GF-D8 (cell line): ENCODE results near the gene GPD1L.
"Not testable (repeated sequence)": the region's sequence is repeated elsewhere in the genome, so short reads cannot be mapped to it uniquely, and the experiment has no call there.

Experiments
- DNase-seq: peaks from one replicate; lab custom pipeline; 2025; lab: John Stamatoyannopoulos, UW

The GPD1L gene

DNA sequence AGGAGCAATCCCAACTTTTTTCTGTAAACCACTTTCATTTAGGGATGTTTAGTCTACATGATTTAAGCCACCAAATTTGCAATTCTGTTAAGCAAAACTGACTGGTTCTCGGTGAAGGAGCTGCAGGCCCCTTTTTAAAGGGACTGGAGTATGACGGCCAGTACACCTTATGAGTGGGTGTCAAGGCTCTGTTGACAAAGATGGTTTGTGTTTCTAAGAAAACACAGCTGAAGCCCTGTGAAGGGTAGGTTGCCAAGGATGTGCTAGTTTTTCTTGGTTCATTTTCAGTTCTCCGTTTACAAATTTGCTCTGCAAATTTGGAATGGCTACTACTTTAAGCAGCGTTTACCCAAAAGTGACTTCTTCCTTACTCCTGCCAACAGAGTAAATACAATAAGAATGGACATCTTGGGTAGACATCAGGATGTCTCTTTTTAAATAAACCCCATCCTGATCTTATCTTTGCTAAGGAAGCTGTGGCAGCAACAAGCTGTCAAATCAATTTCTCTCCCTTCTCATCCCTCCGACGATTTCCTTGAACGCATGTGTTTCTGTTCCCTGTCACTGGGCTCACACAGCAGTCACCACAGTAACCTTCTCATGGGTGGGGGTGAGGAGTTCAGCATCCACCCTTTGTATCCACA is 73.8 kb downstream of the GPD1L start:
- no peak for DNase-seq

DNA sequence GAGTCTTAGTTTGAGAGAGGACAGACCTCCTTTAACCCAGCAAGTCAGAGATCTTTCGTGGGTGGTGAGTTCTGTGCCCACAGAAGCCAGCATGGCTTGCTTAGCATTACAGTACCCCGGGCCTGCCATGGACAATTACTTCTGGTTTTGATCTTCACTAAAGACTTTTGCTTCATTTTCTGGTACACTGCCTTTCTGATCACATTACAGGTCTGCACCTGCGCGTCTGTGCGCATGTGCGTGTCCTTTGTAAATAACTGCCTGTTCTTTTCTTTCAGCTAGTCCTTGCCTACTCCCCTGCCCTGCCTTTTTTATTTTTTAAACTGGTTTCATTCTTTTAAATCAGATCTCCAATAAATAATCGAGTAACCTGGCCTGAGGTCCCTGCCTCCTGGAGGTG is 74.9 kb downstream of the GPD1L start:
- DNase-seq: no peak

DNA sequence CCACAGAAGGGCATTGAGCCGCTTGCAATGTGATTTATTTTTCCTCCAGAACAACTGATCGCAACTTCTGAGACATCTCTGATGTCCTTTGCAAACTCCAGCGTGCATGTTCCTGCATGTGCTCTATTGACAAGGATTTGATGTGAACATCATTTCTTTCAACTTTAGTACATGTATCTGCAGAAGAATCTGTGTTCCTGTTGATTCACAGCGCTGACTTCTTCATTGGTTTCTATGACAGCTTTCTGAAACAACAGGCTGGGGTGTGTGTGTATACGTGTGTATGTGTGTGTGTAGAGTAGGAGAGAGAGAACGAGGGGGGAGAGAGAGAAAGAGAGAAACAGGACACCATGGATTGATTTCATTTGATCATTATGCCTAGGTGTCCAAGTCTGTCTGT is 75.4 kb downstream of the GPD1L start:
- DNase-seq: no peak

DNA sequence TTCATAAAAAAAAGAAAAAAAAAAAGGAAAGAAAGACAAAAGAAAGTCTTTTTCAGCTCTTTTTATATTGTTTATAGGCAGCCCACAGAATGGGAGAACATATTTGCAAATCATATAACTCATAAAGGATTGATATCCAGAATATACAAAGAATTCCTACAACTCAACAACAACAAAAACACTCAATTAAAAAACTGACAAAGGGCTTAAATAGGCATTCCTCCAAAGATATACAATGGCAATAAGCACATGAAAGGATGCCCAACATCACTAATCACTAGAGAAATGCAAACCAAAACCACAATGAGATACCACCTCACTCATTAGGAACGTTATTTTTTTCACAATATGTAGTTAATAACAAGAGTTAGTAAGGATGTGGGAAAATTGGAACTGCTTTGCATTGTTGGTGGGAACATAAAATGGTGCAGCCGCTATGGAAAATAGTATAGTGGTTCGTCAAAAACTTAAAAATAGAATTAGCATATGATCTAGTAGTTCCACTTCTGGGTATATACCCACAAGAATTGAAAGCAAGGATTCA is 77.8 kb downstream of the GPD1L start:
- DNase-seq: no peak

DNA sequence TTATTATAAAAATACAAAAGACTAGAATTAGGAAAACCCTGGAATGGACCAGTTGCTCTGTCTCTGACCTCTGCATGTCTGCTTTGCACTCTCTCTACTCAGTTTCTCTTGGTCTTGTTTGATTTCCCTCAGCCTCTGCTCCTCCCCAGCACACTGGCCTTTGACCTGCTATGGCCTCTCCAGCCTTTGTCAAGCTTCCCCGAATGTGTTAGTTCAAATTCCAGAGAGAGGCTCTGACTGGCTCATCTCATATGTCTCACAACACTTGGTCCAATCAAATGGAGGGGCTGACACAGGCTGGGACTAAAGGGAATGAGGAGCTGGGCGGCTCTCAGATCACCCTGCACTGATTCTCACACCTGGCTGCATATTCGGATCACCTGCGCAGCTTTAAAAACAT is 79.7 kb downstream of the GPD1L start:
- DNase-seq: no peak

DNA sequence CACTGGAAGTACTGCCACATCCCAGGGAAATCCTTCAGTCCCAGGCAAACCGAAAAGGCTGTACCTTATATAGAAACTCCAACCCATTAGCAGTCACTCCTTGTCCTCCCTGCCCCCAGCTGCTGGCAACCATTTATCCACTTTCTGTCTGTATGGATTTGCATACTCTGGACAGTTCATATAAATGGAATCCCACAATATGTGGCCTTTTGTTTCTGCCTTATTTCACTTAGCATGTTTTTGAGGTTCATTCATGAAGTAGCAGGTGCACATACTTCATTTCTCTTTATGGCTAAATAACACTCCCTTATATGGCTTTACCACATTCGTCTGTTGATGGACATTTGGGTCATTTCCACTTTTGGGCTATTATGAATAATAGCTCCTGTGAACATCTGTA is 80.5 kb downstream of the GPD1L start:
- DNase-seq: no peak

DNA sequence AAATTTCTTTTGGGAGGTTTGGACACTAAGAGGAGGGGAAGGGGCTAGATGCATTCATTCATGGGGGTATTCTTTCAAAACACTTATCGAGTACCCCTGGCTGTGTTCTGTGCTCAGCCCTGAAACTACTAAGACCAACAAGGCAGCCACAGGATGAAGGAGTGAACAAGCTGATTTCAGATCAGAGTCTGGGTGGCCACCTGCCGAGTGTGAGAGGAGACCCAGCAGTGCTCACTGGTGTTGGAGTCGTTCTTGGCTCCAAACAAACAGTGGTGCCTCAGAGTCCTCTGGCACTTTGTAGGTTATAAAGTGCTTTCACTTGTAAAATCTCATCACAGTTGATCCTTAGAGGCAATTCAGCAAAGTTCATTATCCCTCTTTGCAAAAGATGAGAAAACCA is 83.3 kb downstream of the GPD1L start:
- no peak for DNase-seq

DNA sequence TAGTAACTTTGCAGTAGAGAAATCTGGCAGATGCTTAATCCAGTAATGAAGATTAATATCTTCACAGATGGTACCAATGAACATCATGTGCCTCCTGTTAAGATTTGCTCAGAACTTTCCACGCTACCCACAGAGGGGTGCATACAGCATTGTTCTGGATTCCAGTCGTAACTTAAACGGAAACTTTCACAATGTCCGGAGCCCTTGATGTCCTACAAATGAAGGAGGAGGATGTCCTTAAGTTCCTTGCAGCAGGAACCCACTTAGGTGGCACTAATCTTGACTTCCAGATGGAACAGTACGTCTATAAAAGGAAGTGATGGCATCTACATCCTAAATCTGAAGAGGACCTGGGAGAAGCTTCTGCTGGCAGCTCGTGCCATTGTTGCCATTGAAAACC is 84.1 kb downstream of the GPD1L start:
- DNase-seq: not testable (repeated sequence)

DNA sequence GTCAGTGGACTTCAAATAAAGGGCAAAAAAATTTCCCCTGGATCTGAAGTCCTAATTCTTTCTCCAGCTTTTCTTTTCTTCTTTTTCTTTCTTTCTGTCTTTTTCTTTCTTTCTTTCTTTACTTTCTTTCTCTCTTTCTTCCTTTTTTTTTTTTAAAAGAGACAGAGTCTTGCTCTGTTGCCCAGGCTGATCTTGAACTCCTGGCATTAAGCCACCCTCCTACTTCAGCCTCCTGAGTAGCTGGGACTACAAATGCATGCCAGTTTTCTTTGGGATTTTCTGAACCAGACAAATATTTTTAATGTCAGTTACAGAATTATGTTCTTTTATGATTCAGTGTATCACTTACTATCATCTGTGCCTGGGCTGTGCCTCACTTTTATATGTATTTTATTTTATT is 86.7 kb downstream of the GPD1L start:
- DNase-seq: no peak

DNA sequence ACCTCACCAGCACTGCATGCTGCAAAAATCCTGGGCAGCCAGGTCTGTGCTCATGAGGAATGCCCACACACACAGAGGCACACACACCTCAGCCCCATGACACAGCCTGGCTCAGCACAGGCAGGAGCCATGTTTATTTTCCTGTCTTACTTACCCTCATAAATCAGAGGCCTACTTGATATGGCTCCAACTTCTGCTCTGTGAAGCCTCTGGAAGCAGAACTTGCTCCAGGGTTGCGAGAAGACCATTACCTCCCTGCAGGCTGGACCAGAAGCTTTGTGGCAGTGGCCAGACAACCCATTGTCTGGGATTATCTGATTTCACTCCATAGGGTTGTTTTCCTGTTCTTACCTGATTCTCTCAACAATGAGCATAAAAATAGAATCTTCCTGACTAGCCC is 88.2 kb downstream of the GPD1L start:
- DNase-seq: no peak

DNA sequence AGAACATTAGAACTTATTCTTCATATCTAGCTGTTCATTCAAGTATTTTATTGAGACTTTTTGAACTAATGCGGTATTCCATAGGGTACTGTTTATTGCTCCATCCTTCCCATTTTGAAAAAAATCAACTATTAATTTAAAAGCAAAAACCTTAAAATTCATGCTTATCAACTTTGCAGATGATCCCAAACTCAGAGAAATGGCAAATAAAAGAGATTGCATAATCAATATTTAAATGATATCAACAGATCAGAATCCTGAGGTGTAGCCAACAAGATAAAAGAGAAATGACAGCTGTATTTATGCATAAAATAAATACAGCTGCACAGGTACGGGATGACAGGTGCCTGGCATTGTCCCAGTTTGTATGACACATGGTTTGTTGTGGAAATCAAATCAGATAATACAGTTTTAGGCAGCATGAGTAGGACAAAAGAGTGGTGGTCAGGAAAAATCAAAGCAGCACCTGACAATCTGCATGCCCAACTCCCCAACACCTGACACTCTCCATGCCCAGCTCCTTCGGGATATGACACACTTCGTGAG is 89.6 kb downstream of the GPD1L start:
- no peak for DNase-seq

DNA sequence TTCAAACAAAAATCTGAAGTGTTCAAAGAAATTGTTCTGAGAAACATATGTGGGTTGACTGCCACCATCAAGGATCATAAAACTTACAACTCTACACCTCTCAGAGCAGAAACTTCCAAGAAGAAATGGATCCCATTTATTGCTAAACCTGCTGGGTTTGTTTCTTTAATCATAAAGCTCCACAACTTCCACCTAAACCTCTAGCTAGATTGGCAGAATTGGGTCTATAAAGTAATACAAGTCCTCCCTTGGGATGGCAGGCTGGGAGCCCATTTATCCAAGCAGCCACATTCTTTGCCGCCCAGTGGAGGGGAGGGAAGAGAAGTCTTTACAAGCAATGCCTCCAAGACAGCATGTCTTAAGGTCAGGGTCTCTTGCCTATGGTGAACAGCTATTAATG is 91.6 kb downstream of the GPD1L start:
- DNase-seq: no peak

DNA sequence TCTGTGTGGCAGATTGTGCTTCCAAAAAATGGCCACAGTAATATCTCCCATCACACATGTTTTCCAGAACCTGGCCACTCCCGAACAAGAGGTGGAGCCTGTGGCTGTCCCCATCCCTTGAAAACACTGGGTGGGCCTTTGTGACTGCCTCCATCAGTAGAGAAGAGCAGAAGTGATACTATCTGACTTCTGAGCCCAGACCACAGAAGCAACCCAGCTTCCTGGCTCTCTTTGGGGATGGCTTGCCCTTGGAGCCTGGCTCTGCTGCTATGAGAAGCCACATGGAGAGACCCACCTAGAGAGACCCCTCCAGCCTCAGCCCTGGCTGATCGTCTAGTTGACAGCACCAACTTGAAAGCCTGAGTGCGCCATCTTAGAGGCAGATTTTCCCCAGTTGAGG is 92.3 kb downstream of the GPD1L start:
- no peak for DNase-seq

DNA sequence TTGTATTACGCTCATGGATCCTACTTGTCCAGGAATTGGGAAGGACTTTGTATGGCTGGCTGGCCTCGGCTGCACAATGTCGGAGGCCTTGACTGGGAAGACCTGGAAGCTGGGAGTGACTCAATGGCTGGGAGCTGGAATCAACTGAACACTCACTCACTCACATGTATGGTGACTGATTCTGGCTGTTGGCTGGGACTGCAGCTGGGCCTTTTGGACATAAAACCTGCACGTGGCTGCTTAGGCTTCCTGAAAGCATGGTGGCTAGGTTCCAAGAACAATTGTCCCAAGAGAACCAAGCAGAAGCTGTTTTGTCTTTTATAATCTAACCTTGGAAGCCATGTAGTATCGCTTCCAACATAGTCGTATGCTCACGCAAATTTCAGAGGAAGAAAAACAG is 94.1 kb downstream of the GPD1L start:
- DNase-seq: no peak

DNA sequence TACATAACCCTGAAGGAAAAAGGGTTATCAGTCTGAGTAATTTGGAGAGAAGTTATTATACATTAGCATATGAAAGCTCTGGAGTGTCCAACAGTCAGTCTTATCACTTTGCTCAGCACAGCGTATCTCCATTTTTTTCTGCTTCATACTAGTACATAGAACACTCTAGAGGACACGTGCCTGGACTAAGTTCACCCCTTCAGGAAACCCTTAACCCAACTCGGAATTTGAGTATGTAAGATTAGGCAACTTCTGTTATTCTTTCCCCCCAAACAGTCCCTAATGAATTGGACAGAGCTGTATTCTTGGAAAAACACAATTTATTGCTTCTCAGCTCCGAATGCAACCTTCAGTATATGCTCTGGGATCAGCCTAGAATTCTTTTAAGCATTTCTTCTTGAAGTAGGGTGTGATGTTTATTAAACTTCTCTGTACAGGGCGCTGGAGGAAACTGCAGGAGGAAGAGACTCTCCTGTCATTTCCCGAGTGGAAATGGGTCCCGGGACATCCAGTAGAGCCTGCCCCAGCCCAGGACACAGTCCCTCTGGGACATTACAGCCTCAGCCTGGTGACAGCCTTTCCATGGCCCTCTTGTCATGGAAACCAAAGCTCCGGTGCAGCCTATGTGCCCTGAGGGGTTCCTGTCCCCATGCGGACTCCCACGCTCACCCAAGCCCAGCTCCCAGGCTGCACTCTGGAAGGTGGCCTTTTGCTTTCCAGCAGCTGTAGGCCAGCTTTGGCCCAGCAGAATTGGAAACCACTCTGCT is 94.8 kb downstream of the GPD1L start:
- no peak for DNase-seq

DNA sequence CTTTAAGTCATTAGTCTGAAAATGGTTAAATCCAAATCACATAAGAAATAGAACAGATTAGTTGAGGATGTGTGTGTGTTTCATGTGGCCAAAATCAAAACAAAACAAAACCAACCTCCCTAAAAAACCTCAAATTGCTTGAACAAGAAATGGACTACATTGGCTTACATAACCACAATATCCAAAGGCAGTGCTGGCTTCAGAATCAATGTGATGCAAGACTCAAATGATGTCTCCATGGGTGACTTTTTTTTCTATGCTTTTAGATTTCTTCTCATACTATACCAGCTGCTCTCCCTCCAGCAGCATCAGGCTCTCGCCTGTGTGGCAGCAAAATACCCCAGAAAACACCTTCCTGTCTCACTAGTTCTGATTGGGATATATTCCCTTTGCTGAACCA is 96.1 kb downstream of the GPD1L start:
- DNase-seq: no peak

DNA sequence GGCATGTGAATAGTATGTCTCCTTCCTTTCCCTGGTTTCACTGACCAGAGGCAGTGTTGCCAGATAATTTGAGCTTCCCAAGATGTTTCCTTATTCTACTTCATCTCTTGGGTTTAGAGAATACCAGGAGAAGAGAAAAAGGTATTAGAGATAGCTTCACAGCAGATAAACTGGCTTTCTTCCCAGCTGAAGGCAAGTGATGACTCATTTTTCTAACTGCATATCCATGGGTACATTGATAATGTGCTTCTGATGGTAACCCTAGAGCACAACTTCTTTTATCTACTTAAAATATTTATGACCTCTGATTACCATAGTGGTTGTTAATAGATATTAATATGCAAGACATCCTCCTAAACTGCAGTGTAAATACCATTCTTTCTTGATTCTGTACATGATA is 97.4 kb downstream of the GPD1L start:
- DNase-seq: no peak

DNA sequence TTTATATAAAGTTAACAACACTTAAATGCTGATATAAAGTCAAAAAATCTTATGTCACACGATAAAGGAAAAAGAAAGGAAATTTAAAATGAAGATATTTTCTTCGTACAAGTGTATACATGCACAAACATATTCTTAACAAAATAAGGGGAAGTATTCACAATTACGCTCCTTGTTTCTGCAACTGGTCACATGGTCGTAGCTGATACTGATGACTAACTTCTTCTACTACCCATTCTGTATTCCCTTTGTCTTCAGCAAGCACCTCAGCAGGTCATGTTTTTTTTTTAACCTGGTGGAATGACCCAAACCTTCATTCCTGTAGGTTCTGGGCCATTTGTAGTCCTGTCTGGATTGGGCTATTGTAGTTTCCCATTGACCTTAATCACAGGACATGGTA is 102.0 kb downstream of the GPD1L start:
- no peak for DNase-seq

DNA sequence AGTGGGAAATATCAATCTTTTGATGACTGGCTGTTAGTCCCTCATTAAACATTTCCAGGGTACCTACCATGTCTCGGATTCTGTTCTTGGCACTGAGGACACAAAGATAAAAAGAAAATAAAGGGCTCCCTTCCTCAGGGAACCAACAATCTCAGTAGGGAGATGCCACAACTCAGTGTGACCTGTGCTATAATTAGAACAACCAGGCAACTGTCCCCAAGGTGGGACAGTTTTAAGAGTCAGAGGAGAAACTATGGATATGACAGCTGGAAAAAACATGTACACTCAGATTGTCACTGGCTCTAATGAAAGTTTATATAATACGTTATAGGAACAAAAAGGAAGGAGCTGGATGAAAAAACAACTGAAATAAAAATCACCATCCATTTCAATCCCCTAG is 108.8 kb downstream of the GPD1L start:
- DNase-seq: no peak

DNA sequence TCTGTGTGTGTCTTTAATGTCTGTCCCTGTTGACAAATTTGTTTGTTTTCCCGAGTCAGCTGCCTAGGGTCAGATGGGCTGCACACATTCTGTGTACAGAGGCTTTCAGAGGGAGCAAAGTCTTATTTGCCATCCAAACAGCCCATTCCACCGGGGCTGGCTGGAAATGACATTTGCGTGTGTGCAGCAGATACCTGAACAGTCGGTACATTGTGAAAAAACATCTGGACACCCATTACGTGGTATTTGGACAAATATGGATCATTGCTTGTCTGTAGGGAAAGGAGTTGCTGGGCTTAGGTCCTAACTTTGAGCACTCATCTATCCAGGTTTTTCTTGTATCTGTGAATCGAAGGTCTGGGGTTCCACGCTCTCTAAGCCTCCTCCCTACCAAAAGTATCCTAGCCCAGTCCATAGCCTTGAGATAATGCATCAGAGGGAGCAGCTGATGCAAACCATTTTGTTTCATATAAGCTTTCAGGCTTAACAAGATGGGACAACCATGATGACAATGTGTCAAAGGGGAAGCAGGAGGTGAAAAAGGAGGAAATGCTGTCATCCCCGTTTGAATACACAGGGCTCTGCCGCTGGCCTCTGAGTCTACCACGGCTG is 109.9 kb downstream of the GPD1L start:
- no peak for DNase-seq

DNA sequence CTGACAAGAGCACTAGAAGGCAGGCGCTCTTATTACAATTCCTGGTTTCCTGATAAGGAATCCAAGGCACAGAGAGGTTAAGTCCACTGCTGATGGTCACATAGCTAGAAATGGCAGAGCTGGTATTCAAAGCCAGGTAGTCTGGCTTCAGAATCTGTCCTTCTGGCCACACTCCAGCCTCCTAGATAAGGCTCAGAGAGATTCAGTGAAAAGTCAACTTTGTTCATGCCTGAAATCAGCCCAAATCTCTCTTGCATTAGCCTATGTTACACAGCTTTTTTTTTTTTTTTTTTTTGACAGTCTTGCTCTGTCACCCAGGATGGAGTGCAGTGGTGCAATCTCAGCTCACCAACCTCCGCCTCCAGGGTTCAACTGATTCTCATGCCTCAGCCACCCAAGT is 110.9 kb downstream of the GPD1L start:
- DNase-seq: no peak
